H9 (cell line): Measurements from ENCODE around the gene ERH. TPM values are rescaled to one million over a fixed set of nuclear protein-coding genes. Genes with fewer than 3 reads are reported as not detected.

Experiments used
- DNase-seq: peaks from one replicate; pipeline ENCODE4 v3.0.0-alpha.2; 2017
- H2AFZ ChIP-seq: one replicate; pipeline ENCODE4 v1.6.1; 2013; ENCODE audit warnings: mild to moderate bottlenecking, low read length, control low read depth, moderate library complexity
- H2AK5ac ChIP-seq: 2 replicates; pipeline ENCODE4 v1.6.1; 2013; ENCODE audit warnings: low read length, control low read depth, mixed read lengths; ENCODE audit not compliant: insufficient read length
- H2BK120ac ChIP-seq: one replicate; pipeline ENCODE4 v1.6.1; 2013; ENCODE audit warnings: low read depth, mild to moderate bottlenecking, low read length, control low read depth, inconsistent platforms; ENCODE audit not compliant: poor library complexity, severe bottlenecking
- H2BK12ac ChIP-seq: 2 replicates; pipeline ENCODE4 v1.6.1; 2013; ENCODE audit warnings: low read length, control low read depth, mixed read lengths, low read depth; ENCODE audit not compliant: insufficient read length
- H2BK15ac ChIP-seq: 2 replicates; pipeline ENCODE4 v1.6.1; 2013; ENCODE audit warnings: low read depth, low read length, control low read depth
- H2BK20ac ChIP-seq: one replicate; pipeline ENCODE4 v1.6.1; 2013; ENCODE audit warnings: low read depth, mild to moderate bottlenecking, low read length, control low read depth, inconsistent platforms; ENCODE audit not compliant: poor library complexity, severe bottlenecking
- H2BK5ac ChIP-seq: 2 replicates; pipeline ENCODE4 v1.6.1; 2013; ENCODE audit warnings: low read length, control low read depth, mixed read lengths; ENCODE audit not compliant: insufficient read length
- H3K14ac ChIP-seq: 2 replicates; pipeline ENCODE4 v1.6.1; 2013; ENCODE audit warnings: low read length, control low read depth; ENCODE audit not compliant: insufficient read depth
- H3K18ac ChIP-seq: 2 replicates; pipeline ENCODE4 v1.6.1; 2013; ENCODE audit warnings: low read depth, mild to moderate bottlenecking, mixed read lengths, low read length, control low read depth; ENCODE audit not compliant: insufficient read length
- H3K23ac ChIP-seq: 2 replicates; pipeline ENCODE4 v1.6.1; 2013; ENCODE audit warnings: low read length, control low read depth, mixed read lengths, low read depth; ENCODE audit not compliant: insufficient read length
- H3K23me2 ChIP-seq: 2 replicates; pipeline ENCODE4 v1.6.1; 2013; ENCODE audit warnings: low read depth, mild to moderate bottlenecking, mixed read lengths, low read length, control low read depth; ENCODE audit not compliant: insufficient read length, poor library complexity, severe bottlenecking
- H3K27ac ChIP-seq: 2 replicates; pipeline ENCODE4 v1.5.1; 2013; ENCODE audit warnings: low read length, control low read depth, mixed read lengths, low read depth; ENCODE audit not compliant: insufficient read length
- H3K27me3 ChIP-seq: 2 replicates; pipeline ENCODE4 v1.6.1; 2013; ENCODE audit warnings: low read length, control low read depth, inconsistent platforms; ENCODE audit not compliant: insufficient read depth
- H3K4ac ChIP-seq: 2 replicates; pipeline ENCODE4 v1.6.1; 2013; ENCODE audit warnings: low read depth, mild to moderate bottlenecking, control low read depth, inconsistent platforms, low read length, moderate library complexity
- H3K4me1 ChIP-seq: 2 replicates; pipeline ENCODE4 v1.6.1; 2013; ENCODE audit warnings: low read length, control low read depth, inconsistent platforms; ENCODE audit not compliant: insufficient read depth
- H3K4me2 ChIP-seq: 2 replicates; pipeline ENCODE4 v1.6.1; 2013; ENCODE audit warnings: low read length, control low read depth, mixed read lengths; ENCODE audit not compliant: insufficient read length, insufficient read depth
- H3K56ac ChIP-seq: 2 replicates; pipeline ENCODE4 v1.6.1; 2013; ENCODE audit warnings: low read depth, mild to moderate bottlenecking, mixed read lengths, low read length, control low read depth; ENCODE audit not compliant: insufficient read length
- H3K79me1 ChIP-seq: 2 replicates; pipeline ENCODE4 v1.6.1; 2013; ENCODE audit warnings: low read depth, mild to moderate bottlenecking, moderate library complexity, low read length, control low read depth, inconsistent platforms; ENCODE audit not compliant: insufficient read depth, poor library complexity, severe bottlenecking
- H3K79me2 ChIP-seq: 2 replicates; pipeline ENCODE4 v1.6.1; 2013; ENCODE audit warnings: low read length, control low read depth, inconsistent platforms; ENCODE audit not compliant: insufficient read depth
- H3K9ac ChIP-seq: 2 replicates; pipeline ENCODE4 v1.6.1; 2013; ENCODE audit warnings: low read length, control low read depth, mixed read lengths; ENCODE audit not compliant: insufficient read length; ENCODE audit errors: extremely low read depth
- H3K9me3 ChIP-seq: one replicate; pipeline ENCODE4 v1.6.1; 2013; ENCODE audit warnings: low read depth, low read length, inconsistent platforms; ENCODE audit not compliant: control insufficient read depth
- H3T11ph ChIP-seq: one replicate; pipeline ENCODE4 v1.6.1; 2013; ENCODE audit warnings: mild to moderate bottlenecking, low read length, control low read depth, inconsistent platforms
- H4K20me1 ChIP-seq: one replicate; pipeline ENCODE4 v1.6.1; 2013; ENCODE audit not compliant: control insufficient read depth, insufficient read length, insufficient read depth
- H4K5ac ChIP-seq: 2 replicates; pipeline ENCODE4 v1.6.1; 2013; ENCODE audit warnings: low read depth, mild to moderate bottlenecking, mixed read lengths, low read length, control low read depth; ENCODE audit not compliant: insufficient read length
- H4K8ac ChIP-seq: replicated peaks from 2 replicates; pipeline ENCODE4 v1.6.1; 2013; ENCODE audit warnings: low read length, control low read depth, mixed read lengths, low read depth; ENCODE audit not compliant: insufficient read length
- H4K91ac ChIP-seq: 2 replicates; pipeline ENCODE4 v1.6.1; 2013; ENCODE audit warnings: low read depth, mild to moderate bottlenecking, moderate library complexity, mixed read lengths, low read length, control low read depth; ENCODE audit not compliant: insufficient read length
- H3K27ac Mint-ChIP-seq, 3 experiments: 2 replicates in 2 of 3; 3 replicates in 1 of 3; pipeline ENCODE4 v1.8.0; 2020 to 2021; ENCODE audit warnings: mixed read lengths in 3 of 3, mild to moderate bottlenecking in 1 of 3, moderate library complexity in 1 of 3
- H3K27me3 Mint-ChIP-seq: 2 replicates; pipeline ENCODE4 v1.8.0; 2021; ENCODE audit warnings: low read depth, mild to moderate bottlenecking, moderate library complexity, mixed read lengths
- H3K36me3 Mint-ChIP-seq, 3 experiments: 2 replicates in 2 of 3; 3 replicates in 1 of 3; pipeline ENCODE4 v1.8.0; 2020 to 2021; ENCODE audit warnings: low read depth in 3 of 3, mixed read lengths in 3 of 3; ENCODE audit not compliant: insufficient read depth in 1 of 3
- H3K4me1 Mint-ChIP-seq, 2 experiments: 2 replicates each; pipeline ENCODE4 v1.8.0; 2020; ENCODE audit warnings: mixed read lengths in 2 of 2
- H3K4me3 Mint-ChIP-seq, 2 experiments: 2 replicates in 1 of 2; 3 replicates in 1 of 2; pipeline ENCODE4 v1.8.0; 2020 to 2021; ENCODE audit warnings: mild to moderate bottlenecking in 2 of 2, mixed read lengths in 2 of 2, moderate library complexity in 1 of 2
- H3K9me3 Mint-ChIP-seq, 2 experiments: 2 replicates in 1 of 2; 3 replicates in 1 of 2; pipeline ENCODE4 v1.8.0; 2020; ENCODE audit warnings: mild to moderate bottlenecking in 2 of 2, mixed read lengths in 2 of 2, moderate library complexity in 1 of 2
- CTCF ChIP-seq: fragments of 200-600 bp; sonication (generic); conservative IDR thresholded peaks from 3 replicates; pipeline ENCODE4 v1.8.0; 2021; ENCODE audit warnings: antibody characterized with exemption, mild to moderate bottlenecking
- WGBS: extraction: QIAGEN DNeasy Blood & Tissue Kit; methylation state at CpG from one replicate; pipeline ENCODE4 v1.1.7; 2013; ENCODE audit warnings: missing lambda C conversion rate, low lambda C conversion rate, mixed read lengths; ENCODE audit not compliant: insufficient read length; ENCODE audit errors: extremely low coverage; 5-methylcytosine and 5-hydroxymethylcytosine counted together
- total RNA-seq: library from RNA; stranded (reverse); gene quantifications from 2 replicates; pipeline ENCODE4 v1.2.1, GENCODE V29; 2021

Gene ERH
- total RNA-seq, 1 experiment from 2014 or later = 443 TPM

GRCh38 chr14:69428289-69428998 lies 30.3 kb upstream of the ERH start:
- Histone ChIP-seq H3K18ac (no peak overlapping the region), H3K56ac (no peak overlapping the region), H3K27ac (no peak overlapping the region), H4K8ac (no peak overlapping the region), H3K23ac (no peak overlapping the region), H2BK20ac (no peak overlapping the region), H4K20me1 (no peaks in the 10 kb centered on the region), H4K5ac (no peak overlapping the region), H3T11ph (no peak overlapping the region), H2BK12ac (no peak overlapping the region), H3K9ac (no peak overlapping the region), H2BK5ac (no peak overlapping the region), H3K4me1 (no peaks in the 10 kb centered on the region), H2BK15ac (no peak overlapping the region), H2BK120ac (no peak overlapping the region), H3K79me2 (no peaks in the 10 kb centered on the region), H3K27me3 (no peaks in the 10 kb centered on the region), H3K4me2 (no peak overlapping the region), H2AK5ac (no peak overlapping the region), H3K9me3 (no peaks in the 10 kb centered on the region), H3K4ac (no peak overlapping the region), H3K14ac (no peak overlapping the region), H3K23me2 (no peaks in the 10 kb centered on the region), H4K91ac (no peak overlapping the region), H3K79me1 (peaks cover 3% of the 10 kb centered on the region), H2AFZ (no peak overlapping the region)
- H3K4me3 Mint-ChIP-seq = no peak overlapping the region
- WGBS = no CpG with 5 or more reads among the region's 6 CpGs
- no peak for DNase-seq
- no peak overlapping the region for H3K27ac Mint-ChIP-seq
- TF ChIP-seq CTCF = no peak
- no peaks in the 10 kb centered on the region for H3K4me1 Mint-ChIP-seq
- no peaks in the 10 kb centered on the region for H3K27me3 Mint-ChIP-seq
- H3K9me3 Mint-ChIP-seq = no peaks in the 10 kb centered on the region
- H3K36me3 Mint-ChIP-seq = peaks cover 5 to 34% (median 34%) of the 10 kb centered on the region in 3 experiments; a peak in 6 of 7 replicates
